ENCODE data around the gene AKT2.

Gene AKT2

GRCh38 chr19:40269216-40269940 lies 15.8 kb downstream of the AKT2 start:
- H3K79me2 ChIP-seq (ENCODE audit: insufficient read depth, low read length) = peaks cover 86% of the 10 kb centered on the region

GRCh38 chr19:40267601-40267997 lies 17.5 kb downstream of the AKT2 start:
- Histone ChIP-seq H3K4me1 (ENCODE audit: insufficient read depth, low read length, poor library complexity, severe bottlenecking) (no peaks in the 10 kb centered on the region), H3K9me2 (replicated peaks; ENCODE audit: low read depth, low read length) (no peaks in the 10 kb centered on the region), H3K36me3 (ENCODE audit: insufficient read depth, low read length) (peaks cover 28% of the 10 kb centered on the region; the same call in 1 of the 2 replicates), H3F3A (ENCODE audit: low read depth) (no peaks in the 10 kb centered on the region), H3K27me3 (ENCODE audit: insufficient read depth, low read length, poor library complexity, severe bottlenecking) (no peaks in the 10 kb centered on the region), H3K9me3 (ENCODE audit: insufficient read depth, low read depth, low read length) (no peaks in the 10 kb centered on the region), H3K79me2 (ENCODE audit: insufficient read depth, low read length) (peaks cover 73% of the 10 kb centered on the region), H4K20me1 (ENCODE audit: insufficient read depth, low read length, poor library complexity, severe bottlenecking) (peaks cover 19% of the 10 kb centered on the region), H2AFZ (ENCODE audit: low read length) (no peak overlapping the region), H3K4me2 (ENCODE audit: low read depth, low read length, poor library complexity, severe bottlenecking) (no peak overlapping the region), H3K9ac (ENCODE audit: low read depth, low read length, poor library complexity, severe bottlenecking) (no peak overlapping the region), H3K4me3 (ENCODE audit: low read length, poor library complexity, severe bottlenecking) (no peak overlapping the region)
- no peak for TF ChIP-seq EZH2phosphoT487 (IDR thresholded peaks at IDR 0.05; ENCODE audit: borderline replicate concordance)
- TF ChIP-seq CTCF (conservative IDR thresholded peaks at IDR 0.05; ENCODE audit: low read length) = no peak

More at GRCh38 chr19:40269216-40269940, 15.8 kb downstream of the AKT2 start:
- H3K36me3 ChIP-seq (ENCODE audit: insufficient read depth, low read length) = peaks cover 11% of the 10 kb centered on the region; the same call in 1 of the 2 replicates
- TF ChIP-seq CTCF (conservative IDR thresholded peaks at IDR 0.05; ENCODE audit: low read length) (no peak), EZH2phosphoT487 (IDR thresholded peaks at IDR 0.05; ENCODE audit: borderline replicate concordance) (no peak)
- H3K4me2 ChIP-seq (ENCODE audit: low read depth, low read length, poor library complexity, severe bottlenecking) = no peak overlapping the region
- H3F3A ChIP-seq (ENCODE audit: low read depth) = no peaks in the 10 kb centered on the region
- H3K9ac ChIP-seq (ENCODE audit: low read depth, low read length, poor library complexity, severe bottlenecking) = no peak overlapping the region
- H3K9me2 ChIP-seq (replicated peaks; ENCODE audit: low read depth, low read length) = no peaks in the 10 kb centered on the region
- H3K4me1 ChIP-seq (ENCODE audit: insufficient read depth, low read length, poor library complexity, severe bottlenecking) = no peaks in the 10 kb centered on the region
- no peaks in the 10 kb centered on the region for H3K9me3 ChIP-seq (ENCODE audit: insufficient read depth, low read depth, low read length)
- no peak overlapping the region for H3K4me3 ChIP-seq (ENCODE audit: low read length, poor library complexity, severe bottlenecking)
- no peak overlapping the region for H2AFZ ChIP-seq (ENCODE audit: low read length)
- H3K27me3 ChIP-seq (ENCODE audit: insufficient read depth, low read length, poor library complexity, severe bottlenecking) = no peaks in the 10 kb centered on the region
- peaks cover 29% of the 10 kb centered on the region for H4K20me1 ChIP-seq (ENCODE audit: insufficient read depth, low read length, poor library complexity, severe bottlenecking)

- H3K9me2 ChIP-seq (replicated peaks; ENCODE audit: low read depth, low read length) = no peaks in the 10 kb centered on the region
- no peak overlapping the region for H3K4me3 ChIP-seq (ENCODE audit: low read length, poor library complexity, severe bottlenecking)
- H3K9ac ChIP-seq (ENCODE audit: low read depth, low read length, poor library complexity, severe bottlenecking) = no peak overlapping the region
- H3K79me2 ChIP-seq (ENCODE audit: insufficient read depth, low read length) = peaks cover 73% of the 10 kb centered on the region
- no peaks in the 10 kb centered on the region for H3K27me3 ChIP-seq (ENCODE audit: insufficient read depth, low read length, poor library complexity, severe bottlenecking)
- H3K4me1 ChIP-seq (ENCODE audit: insufficient read depth, low read length, poor library complexity, severe bottlenecking) = no peaks in the 10 kb centered on the region
- H3K9me3 ChIP-seq (ENCODE audit: insufficient read depth, low read depth, low read length) = no peaks in the 10 kb centered on the region
- no peaks in the 10 kb centered on the region for H3F3A ChIP-seq (ENCODE audit: low read depth)
- TF ChIP-seq EZH2phosphoT487 (IDR thresholded peaks at IDR 0.05; ENCODE audit: borderline replicate concordance) = no peak
- no peak for TF ChIP-seq CTCF (conservative IDR thresholded peaks at IDR 0.05; ENCODE audit: low read length)
- peaks cover 34% of the 10 kb centered on the region; the same call in 1 of the 2 replicates for H3K36me3 ChIP-seq (ENCODE audit: insufficient read depth, low read length)
- no peak overlapping the region for H2AFZ ChIP-seq (ENCODE audit: low read length)
- peaks cover 22% of the 10 kb centered on the region for H4K20me1 ChIP-seq (ENCODE audit: insufficient read depth, low read length, poor library complexity, severe bottlenecking)
- no peak overlapping the region for H3K4me2 ChIP-seq (ENCODE audit: low read depth, low read length, poor library complexity, severe bottlenecking)
Measured at GRCh38 chr19:40266912-40267600, 18.1 kb downstream of the AKT2 start.

Measured in Loucy (cell line).